ENCODE data around the gene NR4A3. TPM values are rescaled to one million over a fixed set of nuclear protein-coding genes. Genes with fewer than 3 reads are reported as not detected.

Gene NR4A3
- total RNA-seq: 10 to 100 TPM in 1 of 4 donors, 1 to 10 TPM in 3; 1.8 to 34.0 (median 3.8) TPM

DNA sequence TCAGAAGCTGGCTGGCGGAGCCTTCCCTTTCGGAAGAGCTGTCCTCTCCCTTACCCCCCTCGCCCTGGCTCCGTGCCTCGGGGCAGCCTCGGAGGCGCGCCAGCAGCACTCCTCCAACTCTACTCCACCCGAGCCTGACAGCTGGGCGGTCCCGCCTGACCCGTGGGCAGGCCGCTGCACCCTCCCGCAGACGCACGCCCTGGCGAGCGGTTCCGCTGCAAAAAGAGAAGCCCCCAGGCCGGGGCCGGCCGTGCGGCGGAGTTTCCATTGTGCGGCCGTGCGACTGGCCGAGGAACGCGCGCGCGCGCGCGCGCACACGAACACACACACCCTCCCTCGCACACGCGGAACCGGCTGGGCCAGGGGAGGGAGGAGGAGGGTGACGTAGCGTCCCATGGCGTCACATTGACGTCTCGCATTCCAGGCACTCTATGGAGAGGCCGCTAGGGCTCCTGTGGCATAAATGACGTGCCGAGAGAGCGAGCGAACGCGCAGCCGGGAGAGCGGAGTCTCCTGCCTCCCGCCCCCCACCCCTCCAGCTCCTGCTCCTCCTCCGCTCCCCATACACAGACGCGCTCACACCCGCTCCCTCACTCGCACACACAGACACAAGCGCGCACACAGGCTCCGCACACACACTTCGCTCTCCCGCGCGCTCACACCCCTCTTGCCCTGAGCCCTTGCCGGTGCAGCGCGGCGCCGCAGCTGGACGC, at the start of gene NR4A3:
Gene NR4A3, plus strand, starts transcription at position 490 of the 713 bp plus-strand sequence. CDS start 6,158 bp downstream, outside the sequence.
- Histone ChIP-seq H3K27ac (peak within 1 kb of the TSS; percentile 95 to 100 (median 99)), H3K4me3 (peak within 1 kb of the TSS; percentile 72 to 88 (median 84)), H3K36me3 (no peaks in the 10 kb centered on the region), H3K9me3 (no peaks in the 10 kb centered on the region), H3K4me1 (peaks cover 8 to 24% of the 10 kb centered on the region in 2 donors), H3K27me3 (peaks cover 0 to 10% (median 6%) of the 10 kb centered on the region in 3 donors)
- peak; percentile 94 to 99 for TF ChIP-seq POLR2A (IDR thresholded peaks at IDR 0.05)
- TF ChIP-seq, protein P1, sequence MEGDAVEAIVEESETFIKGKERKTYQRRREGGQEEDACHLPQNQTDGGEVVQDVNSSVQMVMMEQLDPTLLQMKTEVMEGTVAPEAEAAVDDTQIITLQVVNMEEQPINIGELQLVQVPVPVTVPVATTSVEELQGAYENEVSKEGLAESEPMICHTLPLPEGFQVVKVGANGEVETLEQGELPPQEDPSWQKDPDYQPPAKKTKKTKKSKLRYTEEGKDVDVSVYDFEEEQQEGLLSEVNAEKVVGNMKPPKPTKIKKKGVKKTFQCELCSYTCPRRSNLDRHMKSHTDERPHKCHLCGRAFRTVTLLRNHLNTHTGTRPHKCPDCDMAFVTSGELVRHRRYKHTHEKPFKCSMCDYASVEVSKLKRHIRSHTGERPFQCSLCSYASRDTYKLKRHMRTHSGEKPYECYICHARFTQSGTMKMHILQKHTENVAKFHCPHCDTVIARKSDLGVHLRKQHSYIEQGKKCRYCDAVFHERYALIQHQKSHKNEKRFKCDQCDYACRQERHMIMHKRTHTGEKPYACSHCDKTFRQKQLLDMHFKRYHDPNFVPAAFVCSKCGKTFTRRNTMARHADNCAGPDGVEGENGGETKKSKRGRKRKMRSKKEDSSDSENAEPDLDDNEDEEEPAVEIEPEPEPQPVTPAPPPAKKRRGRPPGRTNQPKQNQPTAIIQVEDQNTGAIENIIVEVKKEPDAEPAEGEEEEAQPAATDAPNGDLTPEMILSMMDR (IDR thresholded peaks at IDR 0.05 in 4 of 5, conservative IDR thresholded peaks at IDR 0.05 in 1 of 5): peak; percentile 42 to 76 (median 58)
- in situ Hi-C loops (cut with MboI; ENCODE audit: low sequenced_read_pairs in 4 of 4): loop anchor here in 3 of 4 donors (25.0 kb wide), 3 partner anchors 391 to 634 kb away; partner anchors contain the start of genes ALG2 (in 1 of the 3) and SEC61B (in 1 of the 3)
- intact Hi-C loops (cut with DNase I; ENCODE audit: low total_unique reads): loop anchor here (1.0 to 10.0 kb wide), 8 partner anchors 276 to 1713 kb away; partner anchors contain the start of genes ERP44, INVS, MSANTD3 and RNF20
- DNase-seq: peak; percentile 92 to 94
- ATAC-seq: peak; percentile 59 to 69

DNA sequence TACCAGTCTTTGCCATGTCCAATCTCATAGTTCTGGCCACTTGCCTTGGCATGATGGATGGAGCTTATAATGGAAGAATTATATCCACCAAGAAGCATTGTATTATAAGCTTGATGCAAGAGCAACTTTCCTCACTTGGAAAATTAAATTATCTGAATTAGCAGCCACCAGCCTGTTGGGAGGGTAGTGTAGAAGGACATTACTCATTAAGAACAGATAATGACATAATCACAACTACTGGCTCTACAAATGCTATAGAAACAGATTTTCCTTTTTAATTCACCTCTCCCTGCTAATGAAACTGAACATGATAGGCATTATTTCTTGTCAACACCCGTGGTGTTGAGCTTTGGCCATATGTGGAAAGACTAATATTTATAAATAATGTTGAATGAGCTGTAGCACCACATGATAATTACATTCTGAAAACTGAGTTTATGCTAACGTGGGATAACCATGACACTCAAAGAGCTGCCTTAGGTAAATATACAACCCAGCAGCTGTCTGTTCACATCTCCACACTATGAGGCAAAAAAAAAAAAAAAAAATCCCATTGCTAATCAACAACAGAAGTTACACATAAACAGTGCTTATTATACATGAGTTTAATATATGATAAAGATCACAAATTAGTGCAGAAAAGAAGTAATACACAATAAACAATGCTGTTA, 48.1 kb upstream of the NR4A3 start:
- H3K4me3 ChIP-seq: no peak overlapping the region
- ATAC-seq (no peak), DNase-seq (no peak)
- intact Hi-C loops (cut with DNase I; ENCODE audit: low total_unique reads) (no loop called here), in situ Hi-C loops (cut with MboI; ENCODE audit: low sequenced_read_pairs in 4 of 4) (loop anchor here in 1 of 4 donors (25.0 kb wide), 1 partner anchor 111 kb away; no protein-coding TSS in a partner anchor)
- no peaks in the 10 kb centered on the region for H3K9me3 ChIP-seq
- H3K27ac ChIP-seq: no peak overlapping the region
- H3K36me3 ChIP-seq: no peaks in the 10 kb centered on the region
- no peaks in the 10 kb centered on the region for H3K4me1 ChIP-seq
- H3K27me3 ChIP-seq: no peaks in the 10 kb centered on the region
- TF ChIP-seq, protein P1 (IDR thresholded peaks at IDR 0.05 in 4 of 5, conservative IDR thresholded peaks at IDR 0.05 in 1 of 5): no peak
- no peak for TF ChIP-seq POLR2A (IDR thresholded peaks at IDR 0.05)

DNA sequence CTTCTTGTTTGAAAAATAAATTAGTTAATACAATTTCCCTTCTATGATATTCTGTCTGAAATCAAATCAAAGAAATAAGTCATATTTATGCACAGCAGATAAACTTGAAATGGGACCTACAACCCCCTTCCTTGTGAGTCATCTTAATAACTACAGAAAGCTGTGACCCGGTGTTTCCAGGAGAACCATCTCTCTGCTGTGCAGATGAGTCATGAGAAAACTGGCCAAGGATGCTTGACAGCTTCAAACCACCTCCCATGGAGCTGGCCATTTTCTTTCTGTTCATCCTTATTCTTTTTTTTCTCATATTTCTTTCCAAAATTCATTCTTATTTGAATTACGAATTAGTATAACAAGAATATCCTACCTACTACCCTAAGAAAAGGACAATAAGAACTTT, 43.4 kb upstream of the NR4A3 start:
- H3K27me3 ChIP-seq: no peaks in the 10 kb centered on the region
- in situ Hi-C loops (cut with MboI; ENCODE audit: low sequenced_read_pairs in 4 of 4): no loop called here
- intact Hi-C loops (cut with DNase I; ENCODE audit: low total_unique reads): no loop called here
- ATAC-seq: no peak
- no peak for DNase-seq
- no peak overlapping the region for H3K27ac ChIP-seq
- no peaks in the 10 kb centered on the region for H3K4me1 ChIP-seq
- no peaks in the 10 kb centered on the region for H3K9me3 ChIP-seq
- TF ChIP-seq, protein P1 (IDR thresholded peaks at IDR 0.05 in 4 of 5, conservative IDR thresholded peaks at IDR 0.05 in 1 of 5): no peak
- no peak for TF ChIP-seq POLR2A (IDR thresholded peaks at IDR 0.05)
- no peaks in the 10 kb centered on the region for H3K36me3 ChIP-seq
- H3K4me3 ChIP-seq: no peak overlapping the region

DNA sequence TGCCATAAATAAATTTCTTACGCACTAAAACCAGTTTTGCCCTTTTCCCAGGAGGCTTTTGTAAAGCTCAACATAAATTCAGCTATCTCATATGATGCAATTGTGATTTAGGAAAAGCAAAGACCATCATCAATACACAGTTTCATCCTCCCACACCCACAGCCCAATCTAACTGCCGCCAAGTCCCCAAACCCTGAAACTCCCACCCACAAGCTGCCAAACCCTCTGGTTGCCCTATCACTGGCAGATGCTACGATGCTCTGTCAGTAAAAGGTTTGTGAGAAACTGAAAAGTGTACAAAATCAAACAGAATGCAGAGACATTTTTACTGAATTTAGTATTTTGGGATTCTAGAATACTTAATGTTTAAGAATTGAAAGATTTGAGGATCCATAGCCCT, 42.8 kb upstream of the NR4A3 start:
- Histone ChIP-seq H3K27ac (no peak overlapping the region), H3K4me3 (no peak overlapping the region), H3K4me1 (no peaks in the 10 kb centered on the region), H3K27me3 (no peaks in the 10 kb centered on the region), H3K9me3 (no peaks in the 10 kb centered on the region), H3K36me3 (no peaks in the 10 kb centered on the region)
- ATAC-seq (no peak), DNase-seq (no peak)
- intact Hi-C loops (cut with DNase I; ENCODE audit: low total_unique reads) (no loop called here), in situ Hi-C loops (cut with MboI; ENCODE audit: low sequenced_read_pairs in 4 of 4) (no loop called here)
- TF ChIP-seq, protein P1 (IDR thresholded peaks at IDR 0.05 in 4 of 5, conservative IDR thresholded peaks at IDR 0.05 in 1 of 5): no peak
- TF ChIP-seq POLR2A (IDR thresholded peaks at IDR 0.05): no peak

Measured in gastrocnemius medialis (tissue), 4 donors.